ENCODE data around the gene STPG3. TPM values are rescaled to one million over a fixed set of nuclear protein-coding genes. Genes with fewer than 3 reads are reported as not detected.
A peak's percentile ranks its signal among the peaks of the same experiment; 100 is the strongest.

The STPG3 gene
- total RNA-seq, 1 donor from 2014 or later = not detected

GRCh38 chr9:137250329-137251193, 525 bp upstream of the STPG3 start:
- no peak for DNase-seq (ENCODE audit: low spot score)
- TF ChIP-seq CTCF (IDR thresholded peaks at IDR 0.05; ENCODE audit: unreplicated experiment) = no peak

DNA sequence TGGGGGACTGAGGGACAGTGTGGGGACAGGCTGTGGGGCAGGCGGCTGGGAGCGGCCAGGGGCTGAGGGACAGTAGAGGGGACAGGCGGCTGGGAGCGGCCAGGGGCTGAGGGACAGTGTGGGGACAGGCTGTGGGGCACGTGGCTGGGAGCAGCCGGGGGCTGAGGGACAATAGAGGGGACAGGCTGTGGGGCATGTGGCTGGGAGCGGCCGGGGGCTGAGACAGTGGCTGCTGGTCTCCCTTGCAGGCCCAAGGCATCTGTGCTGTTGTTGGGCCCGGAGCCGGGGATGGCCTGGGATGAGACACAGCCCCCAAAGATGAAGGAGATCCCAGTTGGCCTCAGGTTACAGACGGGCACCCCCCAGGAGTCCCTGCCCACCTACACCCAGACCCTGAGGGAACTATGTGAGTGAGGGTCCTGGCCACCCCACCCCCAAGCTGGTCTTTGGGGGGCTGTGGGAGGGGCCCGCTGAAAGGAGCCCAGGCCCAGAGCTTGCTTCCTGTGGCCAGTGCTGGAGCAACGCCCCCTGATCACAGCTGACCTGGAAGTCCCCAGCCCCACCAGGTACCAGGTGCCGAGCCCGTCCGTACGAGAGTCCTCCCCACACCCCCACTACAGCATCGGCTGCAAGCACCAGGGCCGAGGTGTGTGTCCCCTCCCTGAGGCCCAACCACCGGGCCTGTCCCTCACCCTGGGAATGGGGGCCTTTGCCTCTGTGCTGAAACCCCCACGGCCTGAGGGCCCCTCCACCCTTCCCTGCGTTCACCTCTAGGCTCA, 593 bp downstream of the STPG3 start:
- no peak for TF ChIP-seq CTCF (IDR thresholded peaks at IDR 0.05; ENCODE audit: unreplicated experiment)
- Mint-ChIP-seq H3K27ac (ENCODE audit: unreplicated experiment) (no peak overlapping the region), H3K4me3 (ENCODE audit: unreplicated experiment) (no peak overlapping the region), H3K4me1 (ENCODE audit: unreplicated experiment) (peaks cover 10% of the 10 kb centered on the region), H3K9me3 (ENCODE audit: unreplicated experiment) (no peaks in the 10 kb centered on the region), H3K27me3 (ENCODE audit: unreplicated experiment) (peaks cover 4% of the 10 kb centered on the region), H3K36me3 (ENCODE audit: low read depth, unreplicated experiment) (no peaks in the 10 kb centered on the region)
- DNase-seq (ENCODE audit: low spot score) = no peak

More at GRCh38 chr9:137250329-137251193, 525 bp upstream of the STPG3 start:
- peaks cover 3% of the 10 kb centered on the region for H3K4me1 Mint-ChIP-seq (ENCODE audit: unreplicated experiment)
- H3K4me3 Mint-ChIP-seq (ENCODE audit: unreplicated experiment) = no peak overlapping the region
- peaks cover 4% of the 10 kb centered on the region for H3K27me3 Mint-ChIP-seq (ENCODE audit: unreplicated experiment)
- H3K27ac Mint-ChIP-seq (ENCODE audit: unreplicated experiment) = no peak overlapping the region
- H3K9me3 Mint-ChIP-seq (ENCODE audit: unreplicated experiment) = no peaks in the 10 kb centered on the region
- H3K36me3 Mint-ChIP-seq (ENCODE audit: low read depth, unreplicated experiment) = no peaks in the 10 kb centered on the region

- no peaks in the 10 kb centered on the region for H3K9me3 Mint-ChIP-seq (ENCODE audit: unreplicated experiment)
- DNase-seq (ENCODE audit: low spot score) = no peak
- H3K4me3 Mint-ChIP-seq (ENCODE audit: unreplicated experiment) = no peak overlapping the region
- H3K27ac Mint-ChIP-seq (ENCODE audit: unreplicated experiment) = no peak overlapping the region
- peaks cover 6% of the 10 kb centered on the region for H3K27me3 Mint-ChIP-seq (ENCODE audit: unreplicated experiment)
- no peak for TF ChIP-seq CTCF (IDR thresholded peaks at IDR 0.05; ENCODE audit: unreplicated experiment)
- H3K4me1 Mint-ChIP-seq (ENCODE audit: unreplicated experiment) = peaks cover 13% of the 10 kb centered on the region
- no peaks in the 10 kb centered on the region for H3K36me3 Mint-ChIP-seq (ENCODE audit: low read depth, unreplicated experiment)
Observed at GRCh38 chr9:137252555-137253506, 1.7 kb downstream of the STPG3 start.

DNA sequence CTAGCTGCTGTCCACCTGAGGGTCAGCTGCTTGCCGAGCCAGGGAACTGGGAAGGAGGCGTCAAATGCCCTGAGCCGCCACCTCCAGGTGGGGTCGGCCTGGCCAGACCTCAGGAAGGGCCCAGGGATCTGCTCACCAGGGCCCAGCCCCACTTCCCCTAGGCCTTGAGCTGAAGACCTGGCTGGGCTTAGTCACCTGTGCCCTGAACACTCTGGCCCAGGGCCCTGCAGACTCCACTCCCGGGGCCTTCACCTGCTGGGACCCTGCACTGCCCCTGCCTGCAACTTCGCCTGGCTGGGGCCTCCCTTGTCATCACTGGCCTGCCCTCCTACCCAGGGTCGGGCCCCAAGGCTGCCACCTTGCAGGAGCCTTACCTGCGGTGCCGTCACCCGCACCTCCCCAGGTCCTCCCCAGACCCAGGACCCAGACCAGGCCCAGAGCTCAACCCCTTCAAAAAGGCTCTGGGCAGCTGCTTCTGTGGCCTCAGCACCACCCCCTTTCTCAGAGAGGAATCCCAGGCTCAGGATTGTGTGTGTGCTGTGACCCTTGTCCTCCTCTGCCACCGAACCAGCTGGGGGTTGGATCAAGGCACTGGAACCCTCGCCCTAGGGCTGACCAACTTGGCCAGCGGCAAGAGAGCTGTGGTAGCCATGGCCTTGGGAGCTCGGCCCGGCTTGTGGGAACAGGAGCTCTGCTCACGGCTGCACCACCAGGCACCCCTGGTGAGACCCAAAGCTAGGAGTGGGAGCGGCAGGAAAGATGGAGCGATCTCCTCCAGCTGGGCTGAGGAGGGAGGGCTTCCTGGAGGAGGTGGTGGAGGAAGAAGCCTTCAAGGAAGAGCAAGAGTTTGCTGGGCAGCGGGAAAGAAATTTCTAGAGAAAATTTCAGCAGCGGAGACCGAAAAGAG, 2.9 kb downstream of the STPG3 start:
- peak overlapping the region; percentile 92 for H3K4me3 Mint-ChIP-seq (ENCODE audit: unreplicated experiment)
- peaks cover 6% of the 10 kb centered on the region for H3K27me3 Mint-ChIP-seq (ENCODE audit: unreplicated experiment)
- peaks cover 13% of the 10 kb centered on the region for H3K4me1 Mint-ChIP-seq (ENCODE audit: unreplicated experiment)
- DNase-seq (ENCODE audit: low spot score) = no peak
- peak overlapping the region; percentile 67 for H3K27ac Mint-ChIP-seq (ENCODE audit: unreplicated experiment)
- H3K9me3 Mint-ChIP-seq (ENCODE audit: unreplicated experiment) = no peaks in the 10 kb centered on the region
- no peaks in the 10 kb centered on the region for H3K36me3 Mint-ChIP-seq (ENCODE audit: low read depth, unreplicated experiment)
- TF ChIP-seq CTCF (IDR thresholded peaks at IDR 0.05; ENCODE audit: unreplicated experiment) = no peak

Data from endothelial cell (in vitro differentiated cells).